ENCODE measurements around the gene STX8.
A peak's percentile ranks its signal among the peaks of the same experiment; 100 is the strongest.
"Not testable (repeated sequence)": the region's sequence is repeated elsewhere in the genome, so short reads cannot be mapped to it uniquely, and the experiment has no call there.

Gene STX8, protein sequence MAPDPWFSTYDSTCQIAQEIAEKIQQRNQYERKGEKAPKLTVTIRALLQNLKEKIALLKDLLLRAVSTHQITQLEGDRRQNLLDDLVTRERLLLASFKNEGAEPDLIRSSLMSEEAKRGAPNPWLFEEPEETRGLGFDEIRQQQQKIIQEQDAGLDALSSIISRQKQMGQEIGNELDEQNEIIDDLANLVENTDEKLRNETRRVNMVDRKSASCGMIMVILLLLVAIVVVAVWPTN

DNA sequence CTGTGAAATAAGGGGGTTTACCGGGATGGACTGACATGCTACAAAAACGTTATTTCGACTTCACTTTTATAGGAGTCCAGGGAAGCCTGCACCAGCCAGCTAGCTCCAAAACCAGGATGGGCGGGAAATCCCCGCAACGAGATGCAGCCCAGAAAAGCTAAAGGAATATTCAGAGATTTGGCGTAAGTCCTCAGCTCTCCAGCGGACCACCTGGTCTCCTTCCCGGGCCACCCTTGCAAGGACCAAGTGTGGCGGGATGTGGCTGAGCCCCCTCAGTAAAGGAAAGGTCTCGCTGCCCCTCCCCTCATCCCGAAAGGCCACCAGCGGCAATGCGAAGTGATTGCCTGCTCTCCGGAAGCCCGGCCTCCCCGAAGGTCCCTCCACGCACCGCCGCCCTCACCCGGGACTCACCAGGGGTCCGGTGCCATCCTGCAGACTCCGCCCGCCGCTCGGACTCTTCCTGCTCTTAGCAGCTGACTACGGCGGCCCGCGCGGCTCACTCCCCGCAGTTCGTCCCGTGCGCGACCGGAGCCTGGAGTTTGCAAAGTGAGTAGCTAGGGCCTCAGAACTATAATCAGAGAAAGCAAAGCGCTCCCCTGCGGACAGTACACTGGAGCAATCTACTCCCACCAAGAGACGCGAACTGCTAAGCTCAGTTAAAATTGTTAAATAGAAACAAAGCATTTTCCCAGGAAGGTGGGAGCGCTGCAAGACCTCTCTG is at the start of gene STX8:
TSS of gene STX8 (minus strand) at position 440 of the 721 bp plus-strand sequence. CDS start at position 428, 12 bp downstream.
- peak; percentile 52 to 69 (median 58) for DNase-seq (ENCODE audit: low read depth in 3 of 3)

DNA sequence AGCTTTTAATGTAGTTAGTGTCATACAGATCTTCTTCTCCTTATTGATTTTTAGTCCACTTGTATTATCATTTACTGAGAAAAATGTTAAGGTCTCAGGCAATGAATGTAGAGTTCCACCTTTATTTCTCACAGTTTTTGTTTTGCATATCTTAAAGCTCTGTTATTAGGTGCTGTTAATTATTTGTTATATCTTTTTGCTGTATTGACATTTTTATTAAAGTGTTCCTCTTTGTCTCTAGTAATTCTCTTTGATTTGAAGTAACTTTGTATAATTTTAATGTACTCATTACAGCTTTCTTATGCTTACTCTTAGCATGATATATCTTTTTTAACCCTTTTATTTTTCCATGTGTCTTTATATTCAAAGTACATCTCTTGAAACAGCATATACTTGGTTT is 47.3 kb upstream of the STX8 start:
- no peak for DNase-seq (ENCODE audit: low read depth in 3 of 3)

DNA sequence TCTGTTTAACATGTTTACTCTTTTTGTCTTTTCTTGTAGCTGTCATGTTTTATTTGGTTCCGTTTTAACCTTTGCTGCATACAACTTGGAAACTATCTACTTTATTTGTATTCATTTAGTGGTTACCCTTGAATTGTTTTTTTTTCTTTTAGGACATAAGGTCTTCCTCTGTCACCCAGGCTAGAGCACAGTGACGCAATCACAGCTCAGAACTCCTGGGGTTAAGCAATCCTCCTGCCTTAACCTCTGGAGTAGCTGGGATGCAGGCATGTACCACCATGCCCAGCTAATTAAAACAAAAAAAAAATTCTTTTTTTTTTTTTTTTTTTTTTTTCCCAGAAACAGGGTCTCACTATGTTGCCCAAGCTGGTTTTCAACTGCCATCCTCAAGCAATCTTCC is 39.9 kb upstream of the STX8 start:
- DNase-seq (ENCODE audit: low read depth in 3 of 3), result no peak

DNA sequence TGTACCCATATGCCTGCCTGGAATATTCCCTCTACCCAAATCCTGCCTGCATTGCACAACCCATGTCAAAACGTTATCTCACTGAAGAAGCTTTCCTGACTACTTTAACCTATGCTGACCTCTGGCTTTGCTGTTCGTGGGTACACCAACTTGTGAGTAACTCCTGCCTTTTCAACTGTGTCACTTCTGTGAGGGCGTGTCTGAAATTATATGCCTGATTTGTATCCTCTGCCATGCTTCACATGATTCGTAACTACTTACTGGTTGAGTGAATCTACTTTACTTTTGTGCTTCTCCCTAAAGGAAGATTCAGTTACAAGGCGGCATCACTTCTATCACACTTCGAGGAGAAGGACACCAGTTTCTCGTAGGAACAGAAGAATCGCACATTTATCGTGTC is 36.4 kb upstream of the STX8 start:
- DNase-seq (ENCODE audit: low read depth in 3 of 3), result no peak

DNA sequence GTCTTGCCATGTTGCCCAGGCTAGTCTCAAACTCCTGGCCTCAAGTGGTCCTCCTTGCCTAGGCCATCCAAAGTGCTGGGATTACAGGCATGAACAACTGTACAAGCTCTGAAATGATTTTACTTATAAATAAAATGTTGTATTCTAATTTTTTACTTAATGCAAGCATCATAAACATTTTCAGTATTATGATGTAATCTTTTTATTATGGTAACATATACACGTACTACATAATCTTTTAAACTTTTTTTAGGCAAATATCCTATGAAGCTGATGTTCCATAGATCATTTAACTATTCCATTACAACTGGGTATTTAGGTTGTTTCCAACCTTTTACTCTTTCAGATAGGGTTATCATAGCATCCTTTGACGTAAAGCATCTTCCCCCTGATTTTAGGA is 35.9 kb upstream of the STX8 start:
- no peak for DNase-seq (ENCODE audit: low read depth in 3 of 3)

DNA sequence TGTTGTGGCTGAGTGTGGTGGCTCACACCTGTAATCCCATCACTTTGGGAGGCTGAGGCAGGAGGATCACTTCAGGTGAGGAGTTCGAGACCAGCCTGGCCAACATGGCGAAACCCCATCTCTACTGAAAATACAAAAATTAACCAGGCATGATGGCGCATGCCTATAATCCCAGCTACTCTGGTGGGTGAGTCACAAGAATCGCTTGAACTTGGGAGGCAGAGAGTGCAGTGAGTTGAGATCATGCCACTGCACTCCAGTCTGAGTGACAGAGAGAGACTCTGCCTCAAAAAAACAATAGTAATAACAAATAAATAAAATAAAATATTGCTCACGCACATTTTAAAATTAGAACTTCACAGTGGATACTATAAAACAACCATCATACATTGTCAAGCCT is 31.4 kb upstream of the STX8 start:
- DNase-seq (ENCODE audit: low read depth in 3 of 3), result not testable (repeated sequence)

DNA sequence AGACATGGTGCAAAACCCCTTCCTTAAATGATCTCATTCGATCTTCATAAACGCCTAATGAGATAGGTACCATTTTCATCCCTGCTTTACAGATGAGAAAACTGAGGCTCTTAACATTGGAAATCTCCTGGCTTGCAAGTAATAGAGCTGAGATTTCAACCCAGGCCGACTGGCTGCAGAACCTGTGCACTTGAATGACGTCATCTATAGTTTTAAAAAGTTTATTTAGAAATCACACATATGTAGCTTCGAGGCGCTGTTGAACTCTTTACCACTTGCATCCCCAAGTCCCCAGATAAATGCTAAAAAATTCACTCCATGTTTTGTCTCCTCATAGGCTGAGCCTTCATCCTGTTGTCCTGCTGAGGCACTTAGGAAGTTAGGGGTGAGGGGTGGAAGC is 30.8 kb upstream of the STX8 start:
- DNase-seq (ENCODE audit: low read depth in 3 of 3), result no peak

DNA sequence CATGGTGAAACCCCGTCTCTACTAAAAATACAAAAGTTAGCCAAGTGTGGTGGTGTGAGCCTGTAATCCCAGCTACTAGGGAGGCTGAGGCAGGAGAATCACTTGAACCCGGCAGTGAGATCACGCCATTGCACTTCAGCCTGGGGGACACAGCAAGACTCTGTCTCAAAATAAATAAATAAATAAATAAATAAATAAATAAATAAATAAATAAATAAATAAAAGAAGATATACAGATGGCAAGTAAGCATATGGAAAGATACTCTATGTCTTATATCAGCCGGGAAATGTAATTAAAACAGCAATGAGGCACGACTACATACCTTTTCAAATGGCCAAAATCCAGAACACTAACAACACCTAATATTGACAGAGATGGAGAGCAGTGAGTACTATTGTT is 29.0 kb upstream of the STX8 start:
- DNase-seq (ENCODE audit: low read depth in 3 of 3), result not testable (repeated sequence)

DNA sequence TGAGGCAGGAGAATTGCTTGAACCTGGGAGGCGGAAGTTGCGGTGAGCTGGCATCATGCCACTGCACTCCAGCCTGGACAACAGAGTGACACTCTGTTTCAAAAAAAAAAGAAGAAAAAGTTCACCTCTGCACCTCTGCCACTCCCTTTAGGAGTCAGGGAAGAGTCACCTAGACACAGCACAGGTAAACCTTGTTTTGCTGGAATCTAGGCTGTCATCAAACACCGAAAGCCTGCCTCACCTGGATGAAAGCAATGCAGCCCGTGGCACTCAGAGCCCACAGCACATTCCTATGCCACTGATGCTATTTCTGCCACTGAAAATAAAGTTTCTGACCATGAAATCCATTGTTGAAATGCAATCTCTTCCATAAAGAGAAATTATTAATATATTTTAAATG is 23.0 kb upstream of the STX8 start:
- no peak for DNase-seq (ENCODE audit: low read depth in 3 of 3)

DNA sequence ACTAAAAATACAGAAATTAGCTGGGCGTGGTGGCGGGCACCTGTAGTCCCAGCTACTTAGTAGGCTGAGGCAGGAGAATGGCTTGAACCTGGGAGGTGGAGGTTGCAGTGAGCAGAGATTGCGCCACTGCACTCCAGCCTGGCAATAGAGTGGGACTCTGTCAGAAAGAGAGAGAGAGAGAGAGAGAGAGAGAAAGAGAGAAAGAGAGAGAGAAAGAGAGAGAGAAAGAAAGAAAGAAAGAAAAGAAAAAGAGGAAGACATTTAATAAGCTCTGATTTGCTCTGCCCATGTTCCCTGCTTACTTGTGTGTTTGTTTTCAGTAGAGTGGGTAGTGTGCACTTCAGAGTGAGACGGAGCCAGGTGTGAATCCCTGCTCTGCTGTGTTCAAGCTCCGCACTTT is 22.0 kb upstream of the STX8 start:
- DNase-seq (ENCODE audit: low read depth in 3 of 3), result not testable (repeated sequence)

DNA sequence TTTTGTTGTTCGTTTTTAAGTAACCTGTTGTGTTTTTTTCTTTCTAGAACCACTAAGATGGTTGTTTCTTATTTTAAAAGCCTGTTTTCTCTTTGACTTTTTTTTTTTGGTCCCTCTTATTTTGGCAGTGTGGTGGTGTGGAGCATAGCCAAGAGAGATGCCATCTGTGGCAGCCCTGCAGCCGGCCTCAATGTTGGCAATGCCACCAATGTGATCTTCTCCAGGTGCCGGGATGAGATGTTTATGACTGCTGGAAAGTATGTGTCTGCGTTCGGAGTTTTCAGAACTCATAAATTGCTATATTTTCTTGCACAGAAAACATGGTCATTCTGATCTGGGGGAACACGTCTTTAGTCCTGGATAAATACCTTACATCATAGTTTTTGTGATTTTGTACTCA is 18.4 kb upstream of the STX8 start:
- no peak for DNase-seq (ENCODE audit: low read depth in 3 of 3)

DNA sequence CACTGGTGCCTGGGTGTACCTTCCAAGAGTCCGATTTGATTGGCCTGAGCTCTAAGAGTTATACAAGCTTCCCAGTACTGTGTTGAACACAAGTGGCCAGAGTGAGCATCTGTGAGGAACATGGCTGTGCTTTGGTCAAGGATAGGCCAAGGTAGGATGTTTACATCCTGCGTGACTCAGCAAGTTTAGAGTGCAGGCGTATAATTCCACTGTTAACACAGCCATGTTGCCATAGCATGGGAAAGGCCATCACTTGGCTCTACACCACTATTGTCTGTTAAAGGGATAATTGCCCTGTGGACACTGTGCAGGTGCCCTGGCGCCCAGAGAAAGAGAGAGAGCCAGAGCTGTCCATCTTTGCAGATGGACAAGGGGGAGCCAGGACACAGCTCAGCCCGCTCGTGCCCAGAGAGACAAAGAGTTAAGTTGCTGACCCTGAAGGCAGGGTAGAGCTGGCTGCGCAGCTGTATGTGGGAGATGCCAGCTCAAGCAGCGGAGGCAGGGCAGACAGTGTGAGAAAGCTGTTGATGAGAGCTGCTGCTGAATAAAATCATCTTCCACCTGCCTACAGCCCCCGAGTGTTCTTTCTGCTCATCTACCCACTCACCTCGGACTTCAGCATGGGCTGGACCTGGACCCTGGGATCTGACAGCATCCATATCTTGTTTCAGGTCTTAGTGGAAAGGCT is 12.5 kb upstream of the STX8 start:
- DNase-seq (ENCODE audit: low read depth in 3 of 3), result no peak

DNA sequence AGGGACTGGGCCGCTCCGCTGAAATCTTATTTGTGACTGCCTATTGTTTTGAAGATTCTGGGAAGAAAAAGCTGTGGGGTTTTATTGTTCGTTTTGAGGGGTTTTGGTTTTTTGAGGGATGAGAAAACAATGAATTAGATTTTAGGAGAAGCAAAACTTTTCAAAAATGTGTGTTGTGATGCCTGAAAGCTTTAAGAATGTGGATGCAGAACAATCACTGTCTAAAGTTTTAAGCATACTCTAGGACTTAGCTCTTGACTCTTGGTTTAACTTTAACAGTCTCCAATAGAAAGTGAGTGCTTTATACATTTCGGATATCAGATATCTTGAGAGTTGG is 1.7 kb upstream of the STX8 start:
- DNase-seq (ENCODE audit: low read depth in 3 of 3), result no peak

DNA sequence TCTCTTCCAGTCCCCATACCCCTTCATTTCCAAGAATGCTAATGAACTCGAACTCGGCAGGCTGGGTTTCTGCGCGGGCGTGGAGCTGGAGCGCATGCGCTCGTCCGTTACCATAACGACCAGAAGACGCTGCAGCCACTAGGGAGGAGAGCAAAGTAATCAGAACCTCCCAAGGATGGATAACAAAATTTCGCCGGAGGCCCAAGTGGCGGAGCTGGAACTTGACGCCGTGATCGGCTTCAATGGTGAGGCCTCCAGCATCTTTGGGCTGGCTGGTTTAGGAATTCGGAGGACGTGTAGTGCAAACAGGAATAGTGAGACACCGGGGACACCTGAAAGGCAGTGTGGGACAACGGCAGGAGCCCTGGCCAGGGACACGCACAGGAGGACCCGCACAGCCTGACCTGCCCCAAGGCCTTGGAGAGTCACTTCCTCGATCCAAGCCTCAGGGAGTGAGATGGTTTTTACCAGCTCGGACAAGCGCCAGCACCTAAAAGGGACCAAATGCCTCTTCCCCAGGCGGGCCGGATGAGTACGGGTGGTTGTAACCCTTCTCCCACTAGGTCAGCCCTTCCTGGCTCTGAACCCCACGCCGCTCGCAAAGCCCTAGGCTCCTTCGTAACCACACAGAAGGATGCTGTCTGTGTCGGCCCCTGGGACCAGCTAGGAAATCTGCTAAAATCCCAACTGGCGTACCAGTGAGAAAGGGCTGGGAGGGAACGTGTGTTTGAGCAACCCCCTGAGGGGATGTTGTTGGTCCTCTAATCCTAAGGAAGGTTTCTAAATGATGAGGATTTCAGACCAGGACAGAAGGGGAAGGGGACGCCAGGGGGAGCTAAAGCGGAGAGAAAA is 1.1 kb upstream of the STX8 start, which contains the start of gene CFAP52:
TSS of gene CFAP52 (plus strand) at position 122 of the 852 bp plus-strand sequence. CDS start at position 176, 54 bp downstream.
- peak; percentile 53 to 71 (median 69) for DNase-seq (ENCODE audit: low read depth in 3 of 3)

DNA sequence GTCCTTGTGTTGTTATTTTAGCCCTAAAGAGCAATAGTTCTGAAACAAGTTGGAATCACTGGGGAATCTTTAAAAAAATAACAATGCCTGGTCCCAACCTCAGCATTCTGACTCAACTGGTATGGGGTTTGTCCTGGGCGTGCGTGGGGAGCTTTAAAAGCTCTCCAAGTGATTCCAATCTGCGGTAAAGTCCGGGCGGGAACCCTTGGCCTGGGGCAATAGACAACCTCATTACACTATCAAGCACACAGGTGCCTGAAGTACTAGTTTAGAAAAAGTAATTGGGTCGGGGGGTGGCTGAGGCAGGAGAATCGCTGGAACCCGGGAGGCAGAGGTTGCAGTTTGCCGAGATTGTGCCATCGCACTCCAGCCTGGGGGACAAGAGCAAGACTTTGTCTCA is 4.4 kb downstream of the STX8 start:
- DNase-seq (ENCODE audit: low read depth in 3 of 3), result no peak

DNA sequence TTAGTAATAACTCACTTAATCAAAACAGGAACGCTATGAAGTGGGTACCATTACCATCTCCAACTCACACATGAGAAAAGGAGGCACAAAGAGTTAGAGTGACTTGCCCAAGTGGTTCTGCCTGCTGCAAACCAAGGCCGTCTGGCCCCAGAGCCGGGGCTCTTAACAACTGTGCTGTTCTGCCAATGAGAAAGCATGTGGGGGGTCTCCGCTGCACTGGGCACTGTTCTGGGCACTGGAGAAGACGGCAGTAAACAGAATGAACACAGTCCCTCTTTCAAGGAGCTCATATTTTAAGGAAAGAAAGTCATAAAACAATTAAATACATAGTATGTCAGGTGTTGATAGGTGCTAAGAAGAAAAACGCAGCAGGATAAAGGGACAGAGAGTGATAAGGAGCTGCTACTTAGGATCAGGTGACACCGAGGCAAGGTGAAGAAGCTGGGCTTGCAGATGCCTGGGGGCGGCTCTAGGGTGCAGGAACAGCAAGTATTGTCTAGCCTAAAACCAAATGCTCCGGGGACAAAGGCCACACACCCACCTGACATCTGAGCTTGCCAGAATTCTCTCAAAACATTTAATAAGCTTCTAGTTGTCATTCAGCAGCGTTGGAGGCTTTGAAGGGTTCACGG is 6.5 kb downstream of the STX8 start:
- no peak for DNase-seq (ENCODE audit: low read depth in 3 of 3)

DNA sequence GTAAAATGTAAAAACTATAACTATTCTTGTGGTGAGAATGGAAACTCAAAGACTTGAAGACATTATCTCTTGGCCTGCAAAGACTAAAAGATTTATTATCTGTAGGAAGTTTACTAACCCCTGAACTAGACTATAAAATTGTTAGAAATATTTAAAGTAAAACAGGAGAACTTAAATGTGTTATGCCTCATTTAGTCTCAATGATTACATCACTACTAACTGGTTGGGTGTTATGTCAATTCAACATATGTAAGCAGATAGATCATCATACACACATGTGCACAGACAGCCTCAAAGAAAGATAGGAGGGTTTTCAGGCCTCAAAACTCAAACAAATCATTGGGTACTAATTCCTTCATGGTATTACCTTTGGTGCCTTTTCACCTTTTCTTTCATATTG is 7.6 kb downstream of the STX8 start:
- DNase-seq (ENCODE audit: low read depth in 3 of 3), result no peak

DNA sequence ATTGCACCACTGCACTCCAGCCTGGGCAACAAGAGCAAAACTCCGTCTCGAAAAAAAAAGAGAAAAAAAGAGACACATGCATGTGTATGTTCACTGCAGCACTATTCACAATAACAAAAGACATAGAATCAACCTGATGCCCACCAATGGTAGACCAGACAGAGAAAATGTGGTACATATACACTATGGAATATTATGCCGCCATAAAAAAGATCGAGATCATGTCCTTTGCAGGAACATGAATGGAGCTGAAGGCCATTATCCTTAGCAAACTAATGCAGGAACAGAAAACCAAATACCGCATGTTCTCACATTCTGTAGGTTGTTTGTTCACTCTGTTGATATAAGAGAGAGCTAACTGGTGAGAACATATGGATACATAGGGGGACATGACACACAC is 8.9 kb downstream of the STX8 start:
- DNase-seq (ENCODE audit: low read depth in 3 of 3), result not testable (repeated sequence)

DNA sequence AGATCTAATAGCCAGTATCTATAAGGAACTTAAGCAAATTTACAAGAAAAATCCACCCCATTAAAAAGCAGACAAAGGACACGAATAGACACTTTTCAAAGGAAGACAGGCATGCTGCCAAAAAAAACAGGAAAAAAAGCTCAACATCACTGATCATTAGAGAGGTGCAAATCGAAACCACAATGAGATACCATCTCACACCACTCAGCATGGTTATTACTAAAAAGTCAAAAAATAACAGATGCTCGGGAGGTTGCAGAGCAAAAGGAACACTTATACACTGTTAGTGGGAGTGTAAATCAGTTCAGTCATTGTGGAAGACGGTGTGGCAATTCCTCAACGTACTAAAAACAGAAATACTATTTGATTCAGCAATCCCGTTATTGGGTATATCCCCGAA is 9.6 kb downstream of the STX8 start:
- no peak for DNase-seq (ENCODE audit: low read depth in 3 of 3)

DNA sequence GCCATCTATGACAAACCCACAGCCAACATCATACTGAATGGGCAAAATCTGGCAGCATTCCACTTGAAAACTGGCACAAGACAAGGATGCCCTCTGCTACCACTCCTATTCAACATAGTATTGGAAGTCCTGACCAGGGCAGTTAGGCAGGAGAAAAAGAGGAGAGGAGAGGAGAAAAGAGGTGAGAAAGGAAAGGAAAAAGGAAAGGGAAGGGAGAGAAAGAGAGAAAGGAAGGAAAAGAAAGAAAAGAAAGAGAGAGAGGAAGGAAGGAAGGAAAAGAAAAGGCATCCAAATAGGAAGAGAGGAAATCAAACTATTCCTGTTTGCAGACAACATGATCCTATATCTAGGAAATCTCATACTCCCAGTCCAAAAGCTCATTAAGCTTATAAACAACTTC is 11.5 kb downstream of the STX8 start:
- no peak for DNase-seq (ENCODE audit: low read depth in 3 of 3)

DNA sequence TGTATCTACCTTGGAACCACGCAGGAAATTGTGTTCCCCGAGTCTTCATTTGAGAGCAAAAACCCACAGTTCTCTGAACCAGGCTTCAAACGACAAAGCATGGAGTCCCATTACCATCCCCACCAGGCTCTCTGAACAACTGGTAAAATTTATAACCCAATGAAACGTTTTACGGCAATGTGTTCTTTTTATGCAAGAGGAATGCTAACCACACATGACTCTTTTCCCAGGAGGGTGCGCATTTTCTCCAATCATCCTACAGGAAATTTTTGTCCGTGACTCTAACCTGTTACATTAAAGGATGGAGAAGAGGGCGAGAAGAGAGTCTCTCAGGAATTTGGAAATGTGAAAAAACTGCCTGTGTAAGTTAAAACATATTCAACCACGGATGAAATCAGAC is 17.8 kb downstream of the STX8 start:
- no peak for DNase-seq (ENCODE audit: low read depth in 3 of 3)
